HG03521 (cell line): ENCODE data around the gene TMEM119.

ENCODE experiments used
- ATAC-seq: cut with Tn5 transposase; IDR thresholded peaks from one replicate; pipeline ENCODE4 v1.9.1; 2021; ENCODE audit warnings: mild to moderate bottlenecking, moderate library complexity; ENCODE audit not compliant: unreplicated experiment

Gene TMEM119

DNA sequence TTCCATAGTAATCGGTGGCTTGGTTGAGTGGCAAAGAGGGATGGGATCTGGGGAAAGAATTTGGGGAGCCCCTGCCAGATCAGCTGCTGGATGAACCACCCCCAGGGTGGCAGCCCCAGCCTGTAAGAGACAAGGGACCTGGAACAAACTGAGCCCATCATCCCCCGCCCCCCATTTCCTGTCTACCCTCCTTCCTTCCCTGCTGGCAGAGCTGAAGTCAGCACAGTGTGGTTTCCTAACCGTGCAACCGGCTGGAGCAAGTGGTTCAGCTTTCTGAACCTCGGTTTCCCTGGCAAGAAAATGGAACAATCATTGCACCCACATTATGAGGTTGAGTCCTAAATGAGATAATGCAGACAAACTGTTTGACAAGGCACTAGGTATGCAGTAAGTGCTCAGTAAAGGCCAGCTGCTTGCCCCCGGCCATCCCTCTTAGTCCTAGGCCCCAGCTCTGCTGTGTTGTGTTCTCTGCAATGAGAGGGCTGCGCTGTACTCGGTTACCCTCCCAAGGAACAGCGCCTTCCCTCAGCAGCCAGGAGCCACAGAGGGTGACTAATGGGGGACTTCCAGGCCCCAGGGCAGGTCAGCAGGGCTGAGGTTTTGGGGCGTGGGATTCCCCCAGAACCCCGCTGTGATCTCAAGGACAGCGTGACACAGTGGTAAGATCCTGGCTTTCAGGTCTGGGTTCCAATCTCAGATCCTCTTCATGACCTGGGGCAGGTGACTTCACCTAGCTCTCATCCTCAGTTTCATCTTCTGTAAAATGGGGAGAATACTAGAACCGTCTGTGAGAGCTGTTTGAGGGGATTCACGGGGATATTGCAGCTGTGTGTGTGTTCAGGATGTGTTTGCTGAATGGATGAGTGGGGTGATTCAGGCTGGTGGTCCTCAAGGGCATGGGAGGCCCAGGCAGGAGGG lies 19.3 kb upstream of the TMEM119 start:
- ATAC-seq = peak; percentile 78

DNA sequence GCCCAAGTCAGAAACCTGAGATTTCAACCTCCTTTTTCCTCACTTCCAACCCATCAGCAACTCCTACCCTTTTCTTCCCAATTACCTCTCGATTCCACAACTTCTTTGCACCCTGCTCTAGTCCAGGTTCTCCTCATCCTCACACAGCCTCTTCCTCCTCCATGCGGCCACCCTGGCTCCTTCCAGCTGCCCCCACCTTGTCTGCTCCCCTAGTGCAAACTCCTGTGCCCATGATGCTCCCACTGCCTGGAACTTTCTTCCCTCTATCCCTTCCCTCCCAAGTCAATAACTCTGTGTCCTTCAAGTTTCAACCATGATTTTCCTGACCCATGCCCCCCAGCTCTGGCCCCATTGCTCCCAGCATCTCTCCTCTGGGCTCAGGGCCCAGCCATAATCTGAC lies 18.5 kb upstream of the TMEM119 start:
- no peak for ATAC-seq

DNA sequence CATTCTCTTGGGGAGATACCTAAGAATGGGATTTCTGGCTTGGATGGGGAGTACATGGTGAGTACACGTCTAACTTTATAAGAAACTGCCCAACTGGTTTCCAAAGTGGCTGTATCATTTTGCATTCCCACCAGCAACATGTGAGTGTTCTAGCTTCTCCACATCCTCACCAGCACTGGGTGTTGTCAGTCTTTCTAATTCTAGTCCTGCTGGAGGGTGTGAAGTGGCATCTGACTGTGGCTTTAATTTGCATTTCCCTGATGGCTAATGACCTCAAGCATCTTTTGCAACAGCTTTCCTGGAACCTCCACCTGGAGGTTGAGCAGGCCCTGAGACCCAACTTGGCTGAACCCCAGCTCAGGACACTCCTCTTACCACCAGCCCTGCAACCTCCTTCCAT lies 18.0 kb upstream of the TMEM119 start:
- ATAC-seq = no peak

DNA sequence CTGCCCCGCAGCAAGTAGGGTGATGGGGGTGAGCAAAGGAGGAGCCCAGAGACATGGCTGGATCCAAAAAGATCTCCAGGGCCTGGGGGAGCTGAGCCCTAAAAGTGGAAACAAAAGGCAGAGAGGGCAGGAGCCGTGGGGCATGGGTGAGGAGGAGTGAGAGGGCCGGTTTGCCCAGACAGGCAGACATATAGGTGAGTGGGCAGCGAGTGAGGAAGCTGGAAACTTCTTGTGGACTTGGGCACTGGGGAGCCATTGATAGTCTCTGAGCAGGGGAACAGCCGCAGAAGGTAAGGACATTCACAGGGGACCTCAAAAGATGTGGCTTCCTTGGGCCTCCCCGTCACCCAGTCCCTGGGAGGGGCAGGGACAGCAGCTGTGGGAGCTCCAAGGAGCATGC lies 16.8 kb upstream of the TMEM119 start:
- ATAC-seq = no peak

DNA sequence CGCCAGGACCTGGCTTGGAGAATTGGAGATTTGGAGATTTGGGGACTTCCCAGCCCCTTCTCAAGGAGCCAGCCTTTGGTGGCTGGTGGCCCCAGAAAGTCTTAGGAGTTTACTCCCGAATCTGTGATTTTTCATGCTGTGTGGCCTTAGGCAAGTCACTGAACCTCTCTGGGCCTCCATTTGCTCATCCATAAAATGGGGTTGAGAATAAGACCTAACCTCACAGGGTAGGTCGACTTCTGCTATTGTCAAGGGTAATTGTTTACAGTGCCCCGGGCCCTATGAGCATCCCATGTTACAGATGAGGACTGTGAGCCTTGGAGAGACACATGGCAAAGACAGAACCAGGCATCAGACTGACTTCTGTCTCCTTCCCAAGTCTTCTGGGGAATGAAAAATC lies 16.2 kb upstream of the TMEM119 start:
- no peak for ATAC-seq

DNA sequence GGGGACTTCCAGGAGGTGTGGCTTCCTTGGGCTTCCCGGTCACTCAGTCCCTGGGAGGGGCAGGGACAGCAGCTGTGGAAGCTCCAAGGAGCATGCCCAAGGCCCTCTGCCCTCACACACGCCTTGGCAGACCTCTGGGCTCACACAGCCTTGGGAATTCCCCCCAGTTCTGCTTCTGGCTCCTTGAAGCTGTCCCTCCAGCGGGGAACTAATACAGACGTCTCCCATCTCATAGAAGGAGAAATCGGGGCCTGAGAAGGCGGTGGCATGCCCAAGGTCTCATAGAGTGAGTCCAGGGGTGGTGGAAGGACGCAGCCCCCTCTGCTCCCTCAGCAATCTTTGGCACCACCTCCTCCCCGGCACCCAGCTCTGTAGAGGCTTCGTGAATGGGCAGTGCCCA lies 15.7 kb upstream of the TMEM119 start:
- ATAC-seq = no peak

DNA sequence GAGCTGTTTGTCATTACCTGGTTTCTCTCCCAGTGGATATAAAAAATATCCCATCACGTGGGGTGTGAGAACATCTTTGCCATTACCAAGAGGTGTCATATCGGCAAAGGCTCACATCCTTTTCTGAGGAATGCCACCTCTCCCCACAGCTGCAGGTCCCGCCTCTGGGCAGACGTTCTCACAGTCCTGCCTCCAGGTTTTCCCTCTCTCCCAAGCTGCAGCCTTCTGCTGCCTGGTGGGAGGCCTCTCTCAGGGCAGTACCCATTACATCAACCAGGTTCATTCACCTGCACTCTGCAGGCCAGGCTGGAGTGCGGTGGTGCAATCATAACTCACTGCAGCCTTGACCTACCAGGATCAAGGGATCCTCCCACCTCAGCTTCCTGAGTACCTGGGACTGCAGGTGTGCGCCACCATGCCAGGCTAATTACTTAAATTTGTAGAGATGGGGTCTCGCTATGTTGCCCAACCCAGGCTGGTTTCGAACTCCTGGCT lies 15.0 kb upstream of the TMEM119 start:
- ATAC-seq = no peak

DNA sequence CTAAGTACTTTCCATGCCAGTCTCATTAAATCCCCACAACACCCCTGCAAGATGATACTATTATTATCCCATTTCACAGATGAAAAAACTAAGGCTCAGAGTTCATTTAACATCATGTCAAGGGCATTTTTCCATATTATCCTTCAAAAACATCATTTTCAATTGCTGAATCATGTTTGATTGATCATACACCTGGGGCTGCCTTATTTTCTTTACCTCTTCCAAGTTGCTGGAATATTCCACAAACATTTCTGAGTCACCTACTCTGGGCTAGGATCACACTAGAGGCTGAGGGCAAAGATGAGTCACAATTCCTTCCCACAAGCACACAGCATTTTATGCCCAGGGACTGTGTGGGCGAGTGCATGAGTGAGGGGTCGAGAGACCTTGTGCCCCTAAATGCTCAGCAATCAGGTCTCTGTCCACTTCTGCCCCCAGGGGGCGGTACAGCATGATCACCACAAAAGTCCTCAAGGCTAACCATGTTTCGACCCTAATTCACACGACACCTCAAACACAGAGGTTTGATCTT lies 14.1 kb upstream of the TMEM119 start:
- no peak for ATAC-seq

DNA sequence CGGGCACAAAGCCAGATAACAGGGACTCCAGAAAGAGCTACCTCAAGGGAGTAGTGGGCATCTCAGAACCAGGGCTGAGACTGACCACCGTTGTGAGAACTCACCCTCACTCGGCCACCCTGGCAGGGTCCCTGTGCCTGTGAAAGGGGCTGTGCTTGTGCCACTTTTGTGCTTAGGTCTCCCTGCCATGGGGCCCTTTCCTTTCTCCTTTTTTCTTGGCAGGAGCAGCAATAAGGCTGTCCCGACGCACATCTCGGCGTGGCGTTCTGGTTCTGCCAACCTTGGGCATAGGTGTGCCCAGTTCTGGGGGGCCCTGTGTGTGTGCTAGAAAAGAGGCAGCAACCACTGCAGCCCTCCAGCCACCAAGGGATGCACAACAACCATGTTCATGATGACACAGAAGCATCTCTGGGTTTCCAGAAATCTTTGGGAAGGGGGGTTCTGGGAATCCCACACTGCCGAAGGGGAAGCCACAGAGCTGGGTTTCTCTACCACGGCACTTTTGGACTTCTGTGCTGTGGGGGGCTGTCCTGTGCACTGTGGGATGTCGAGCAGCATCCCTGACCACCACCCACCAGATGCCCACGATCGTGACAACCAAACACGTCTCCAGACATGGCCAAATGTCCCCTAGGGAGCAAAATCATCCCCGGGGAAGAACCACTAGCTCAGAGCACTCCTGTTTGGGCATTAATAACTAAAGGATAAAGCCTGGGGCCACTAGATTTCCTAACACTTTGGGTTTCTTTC lies 13.1 kb upstream of the TMEM119 start:
- no peak for ATAC-seq

DNA sequence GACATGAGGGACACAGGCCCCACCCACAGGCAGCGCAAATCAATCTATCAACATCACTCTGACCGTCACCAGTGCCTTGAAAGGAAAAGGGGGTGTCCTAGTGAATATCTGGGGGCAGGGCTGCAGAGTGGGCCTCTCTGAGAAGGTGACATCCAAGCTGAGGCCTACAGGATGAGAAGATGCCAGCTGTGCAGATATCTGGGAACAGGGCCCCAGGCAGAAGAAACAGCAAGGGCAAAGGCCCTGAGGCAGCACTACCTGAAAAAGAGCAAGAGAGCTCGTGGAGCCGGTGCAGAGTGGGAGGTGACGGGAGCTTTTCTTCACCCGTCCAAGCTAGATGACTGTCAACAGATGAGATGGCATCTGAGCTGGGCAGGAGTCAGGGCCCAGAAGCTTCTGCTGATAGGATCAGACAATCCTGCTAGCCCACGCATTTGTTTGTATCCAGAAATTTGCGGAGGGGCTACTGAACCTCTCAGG lies 12.5 kb upstream of the TMEM119 start:
- ATAC-seq = no peak

DNA sequence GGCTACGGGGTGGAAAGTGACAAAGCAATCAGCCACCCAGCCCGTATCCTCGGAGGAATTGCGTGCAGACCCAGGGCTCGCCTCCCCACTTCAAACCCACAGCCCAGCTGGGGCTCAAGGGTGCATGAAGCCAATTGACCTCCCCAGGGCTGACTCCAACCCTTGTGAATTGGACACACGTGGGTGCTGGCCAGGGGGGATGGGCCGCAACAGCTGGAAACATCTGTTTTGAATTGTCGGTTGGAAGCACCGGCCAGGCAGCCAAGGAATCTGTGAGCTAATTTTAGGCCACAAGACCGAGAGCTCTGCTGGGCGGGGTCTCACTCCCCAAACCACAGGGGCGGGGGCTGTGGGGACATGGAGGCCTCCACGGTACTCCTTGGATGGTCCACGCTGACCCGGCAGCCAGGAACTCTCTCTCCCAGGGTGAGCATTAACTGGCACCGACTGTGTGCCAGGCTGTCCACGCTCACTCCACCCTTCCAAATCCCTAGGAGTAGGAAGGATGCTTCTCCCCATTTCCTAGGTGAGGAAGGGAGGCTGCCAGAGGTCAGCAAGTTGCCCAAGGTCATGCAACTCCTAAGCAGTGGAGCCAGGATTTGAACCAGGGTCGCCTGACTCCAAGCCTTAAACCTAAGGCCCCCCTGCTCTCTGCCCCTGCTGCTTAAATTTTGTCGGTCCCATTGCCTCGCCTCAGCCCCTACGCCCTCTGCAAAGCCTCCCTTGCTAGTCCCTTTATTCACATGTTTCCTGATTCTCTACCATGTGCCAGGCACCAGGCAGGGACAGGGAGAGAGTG lies 11.9 kb upstream of the TMEM119 start:
- ATAC-seq = no peak

DNA sequence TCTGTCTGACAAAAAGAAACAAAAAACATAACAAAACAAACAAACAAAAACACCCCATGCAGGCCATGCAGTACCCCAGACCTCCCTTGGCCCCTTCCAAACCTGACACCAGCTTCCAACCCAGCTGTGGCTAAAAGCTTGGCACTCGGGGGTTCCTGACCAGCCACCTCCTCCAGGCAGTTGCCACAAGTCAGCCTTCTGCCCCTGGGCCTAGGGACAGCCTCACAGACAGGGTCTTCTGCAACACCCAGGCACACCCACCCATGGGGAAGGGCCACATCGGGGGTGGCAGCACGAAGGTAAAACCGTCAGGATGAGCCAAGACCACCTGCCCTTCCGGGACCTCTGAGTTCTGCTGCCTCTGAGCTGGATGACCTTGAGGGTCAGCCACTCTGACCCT lies 10.7 kb upstream of the TMEM119 start:
- no peak for ATAC-seq

DNA sequence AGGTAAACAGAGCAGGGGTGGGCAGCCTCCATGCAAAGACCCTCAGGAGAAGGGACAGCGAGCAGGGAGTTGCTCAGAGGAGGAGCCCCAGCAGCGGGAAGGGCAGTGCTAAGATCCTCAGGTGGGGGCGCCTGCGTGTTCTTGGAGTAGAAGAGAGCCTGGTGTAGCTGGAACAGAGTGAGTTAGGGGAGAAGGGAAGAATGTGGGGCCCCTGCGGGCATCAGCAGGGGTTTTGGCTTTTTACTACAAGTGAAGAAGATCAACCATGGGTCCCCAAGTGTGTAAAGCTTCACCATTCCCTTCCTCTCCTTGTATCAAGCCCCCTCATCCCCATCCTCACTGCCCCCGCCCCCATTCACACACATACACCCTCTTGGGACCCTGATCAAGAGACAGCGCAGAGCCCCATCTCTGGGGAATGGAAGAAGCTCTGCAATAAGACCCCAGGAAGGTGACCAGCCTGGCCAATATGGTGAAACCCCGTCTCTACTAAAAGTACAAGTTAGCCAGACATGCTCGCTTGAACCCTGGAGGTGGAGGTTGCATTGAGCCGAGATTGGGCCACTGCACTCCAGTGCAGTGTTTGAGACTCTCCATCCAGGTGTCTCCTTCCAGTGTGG lies 10.2 kb upstream of the TMEM119 start:
- no peak for ATAC-seq

DNA sequence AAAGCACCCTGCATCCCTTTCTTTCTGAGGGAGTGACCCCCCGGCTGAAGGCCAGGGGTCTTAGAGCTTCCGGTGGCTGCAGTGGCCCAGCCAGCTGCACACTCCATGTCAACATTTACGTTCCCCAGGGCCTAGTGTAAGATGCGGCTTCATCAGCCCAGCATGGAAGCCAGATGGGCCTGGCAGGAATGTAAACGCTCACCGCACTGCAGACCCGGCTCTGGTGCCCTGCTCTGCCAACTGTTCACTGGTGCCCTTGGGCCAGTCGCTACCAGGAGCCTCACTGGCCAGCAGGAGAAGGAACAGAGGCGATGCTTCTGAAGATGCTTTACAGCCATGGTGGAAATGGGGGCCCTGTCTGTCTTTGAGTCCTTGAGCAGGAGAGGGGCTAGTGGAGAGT lies 8.6 kb upstream of the TMEM119 start:
- ATAC-seq = no peak

DNA sequence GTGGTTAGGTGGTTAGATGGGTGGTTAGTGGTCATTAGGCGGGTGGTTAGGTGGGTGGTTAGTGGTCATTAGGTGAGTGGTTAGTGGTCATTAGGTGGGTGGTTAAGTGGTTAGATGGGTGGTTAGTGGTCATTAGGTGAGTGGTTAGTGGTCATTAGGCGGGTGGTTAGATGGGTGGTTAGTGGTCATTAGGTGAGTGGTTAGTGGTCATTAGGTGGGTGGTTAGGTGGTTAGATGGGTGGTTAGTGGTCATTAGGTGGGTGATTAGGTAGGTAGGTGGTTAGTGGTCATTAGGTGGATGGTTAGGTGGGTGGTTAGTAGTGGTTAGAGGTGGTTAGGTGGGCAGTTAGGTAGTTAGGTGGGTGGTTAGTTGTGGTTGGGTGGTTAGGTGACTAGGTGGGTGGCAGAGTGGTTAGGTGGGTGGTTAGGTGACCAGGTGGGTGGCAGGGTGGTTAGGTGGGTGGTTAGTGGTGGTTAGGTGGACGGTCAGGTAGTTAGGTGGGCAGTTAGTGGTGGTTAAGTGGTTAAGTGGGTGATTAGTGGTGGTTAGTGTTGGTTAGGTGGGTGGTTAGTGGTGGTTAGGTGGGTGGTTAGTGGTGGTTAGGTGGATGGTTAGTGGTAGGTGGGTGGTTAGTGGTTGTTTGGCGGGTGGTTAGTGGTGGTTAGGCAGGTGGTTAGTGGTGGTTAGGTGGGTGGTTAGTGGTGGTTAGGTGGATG lies 8.0 kb upstream of the TMEM119 start:
- no peak for ATAC-seq

DNA sequence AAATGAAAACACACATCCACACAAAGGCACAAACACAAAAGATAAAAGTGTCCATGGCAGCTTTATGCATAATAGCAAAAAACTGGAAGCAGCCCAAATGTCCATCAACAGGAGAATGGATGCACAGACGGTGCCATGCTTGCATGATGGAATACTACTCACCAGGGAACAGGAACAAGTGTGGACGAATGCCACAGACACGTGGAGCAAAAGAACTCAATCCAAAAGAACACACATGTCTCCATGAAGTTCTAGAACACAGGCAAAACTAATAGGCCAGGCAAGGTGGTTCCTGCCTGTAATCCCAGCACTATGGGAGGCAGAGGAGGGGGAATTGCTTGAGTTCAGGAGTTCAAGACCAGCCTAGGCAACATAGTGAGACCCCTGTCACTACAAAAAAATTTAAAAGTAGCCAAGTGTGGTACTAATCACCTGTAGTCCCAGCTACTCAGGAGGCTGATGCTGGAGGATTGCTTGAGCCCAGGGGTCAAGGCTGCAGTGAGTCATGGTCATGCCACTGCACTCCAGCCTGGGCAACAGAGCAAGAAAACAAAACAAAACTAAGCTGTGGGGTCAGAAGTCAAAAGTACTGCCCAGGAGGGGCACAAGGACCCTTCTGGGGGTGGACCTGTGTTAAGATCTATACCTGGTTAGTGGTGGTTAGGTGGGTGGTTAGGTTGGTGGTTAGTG lies 7.3 kb upstream of the TMEM119 start:
- ATAC-seq = no peak

DNA sequence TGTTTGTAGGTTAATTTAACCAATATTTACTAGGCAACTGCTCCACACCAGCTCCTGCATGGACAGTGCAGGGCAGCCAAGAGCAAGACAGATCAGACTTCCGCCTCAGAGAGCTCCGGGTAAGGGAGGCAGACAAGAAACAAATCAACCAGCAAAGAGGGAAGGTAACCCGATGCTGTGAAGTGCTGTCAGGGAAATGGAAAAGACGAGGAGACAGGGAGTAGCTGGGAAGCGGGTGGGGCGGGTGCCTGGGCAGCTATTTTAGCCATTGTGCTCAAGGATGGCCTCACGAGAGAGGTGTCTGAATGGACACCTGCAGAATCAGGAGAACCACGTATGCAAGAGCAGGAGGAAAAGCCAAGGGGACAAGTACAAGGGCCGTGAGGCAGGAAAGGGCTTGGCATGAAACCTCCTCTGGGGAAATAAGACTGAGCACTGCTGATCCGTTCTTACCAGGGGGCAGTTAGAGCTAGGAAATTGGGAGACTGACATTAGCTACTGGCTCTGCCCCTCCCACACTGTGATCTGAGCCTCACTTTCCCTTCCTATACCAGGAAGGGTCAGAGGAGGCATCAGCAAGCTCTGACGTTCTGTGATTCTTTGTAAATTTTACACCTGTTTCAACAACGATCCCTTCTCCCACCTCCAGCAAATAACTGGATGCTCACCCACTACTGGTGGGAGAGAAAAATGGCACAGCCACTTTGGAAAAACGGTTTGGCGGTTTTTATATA lies 6.5 kb upstream of the TMEM119 start:
- no peak for ATAC-seq

DNA sequence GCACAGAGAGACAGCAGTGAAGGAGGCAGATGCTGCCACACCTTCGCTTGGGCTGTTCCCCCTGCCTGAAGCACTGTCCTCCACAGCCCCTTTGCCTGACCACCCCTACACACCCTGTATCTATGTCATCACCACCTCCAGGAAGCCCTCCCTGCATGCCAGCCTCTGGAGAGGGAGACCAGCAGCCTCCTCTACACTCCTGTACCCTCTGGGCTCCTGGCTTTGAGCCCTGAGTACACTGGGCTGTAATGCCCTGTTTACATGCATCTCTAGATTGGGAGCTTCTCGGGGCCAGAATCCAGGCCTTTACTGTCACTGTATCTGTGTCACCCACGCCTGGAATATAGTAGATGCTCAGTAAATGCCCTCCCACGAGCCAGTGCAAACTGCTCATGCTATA lies 5.9 kb upstream of the TMEM119 start:
- ATAC-seq = no peak
